GM12878 (cell line): ENCODE data around the gene RND1. TPM values are rescaled to one million over a fixed set of nuclear protein-coding genes. Genes with fewer than 3 reads are reported as not detected.

Experiments
- CBX3 ChIP-seq: fragments of 200-600 bp; sonication (generic); IDR thresholded peaks from 2 replicates; pipeline ENCODE4 v1.6.1; 2016; ENCODE audit warnings: low read depth, borderline replicate concordance
- CHD1 ChIP-seq: IDR thresholded peaks from 2 replicates; pipeline ENCODE4 v1.6.1; 2012; ENCODE audit warnings: low read depth, low read length, improper control_type of control experiment
- EGR1 ChIP-seq, 2 experiments: IDR thresholded peaks; 1 replicate in 1 of 2; 2 replicates in 1 of 2; pipeline ENCODE4 v1.6.1; 2011 to 2012; ENCODE audit warnings: low read depth in 2 of 2, low read length in 2 of 2, borderline replicate concordance in 1 of 2, mild to moderate bottlenecking in 1 of 2, moderate library complexity in 1 of 2
- LARP7 ChIP-seq: fragments of 450-650 bp; IDR thresholded peaks from 2 replicates; pipeline ENCODE4 v1.6.1; 2017; ENCODE audit warnings: mild to moderate bottlenecking
- NFYB ChIP-seq: IDR thresholded peaks from 2 replicates; pipeline ENCODE4 v1.6.1; 2011; ENCODE audit warnings: low read depth, mild to moderate bottlenecking, low read length, improper control_type of control experiment, moderate library complexity; ENCODE audit not compliant: insufficient read depth
- PML ChIP-seq: IDR thresholded peaks from 2 replicates; pipeline ENCODE4 v1.6.1; 2012; ENCODE audit warnings: low read length, inconsistent platforms
- SRF ChIP-seq, 2 experiments: IDR thresholded peaks; 2 replicates each; pipeline ENCODE4 v1.6.1; 2011; ENCODE audit warnings: low read depth in 2 of 2, low read length in 2 of 2, mild to moderate bottlenecking in 1 of 2, moderate library complexity in 1 of 2
- TCF12 ChIP-seq: IDR thresholded peaks from 2 replicates; pipeline ENCODE4 v1.6.1; 2011; ENCODE audit warnings: low read depth, mild to moderate bottlenecking, low read length
- TCF7 ChIP-seq: IDR thresholded peaks from 2 replicates; pipeline ENCODE4 v1.6.1; 2014; ENCODE audit warnings: antibody characterized with exemption, borderline replicate concordance
- YBX1 ChIP-seq: fragments of 450-650 bp; IDR thresholded peaks from 2 replicates; pipeline ENCODE4 v1.6.1; 2016; ENCODE audit warnings: antibody characterized with exemption
- ZBTB11 ChIP-seq: fragments of 450-650 bp; formaldehyde crosslinking; IDR thresholded peaks from 2 replicates; pipeline ENCODE4 v1.5.0; 2022; ENCODE audit warnings: mild to moderate bottlenecking, missing genetic modification characterization
- ZNF217 ChIP-seq: fragments of 450-650 bp; IDR thresholded peaks from 2 replicates; pipeline ENCODE4 v1.6.1; 2017; ENCODE audit warnings: antibody characterized with exemption, mild to moderate bottlenecking
- ZNF622 ChIP-seq: fragments of 450-650 bp; IDR thresholded peaks from 2 replicates; pipeline ENCODE4 v1.6.1; 2017; ENCODE audit warnings: mild to moderate bottlenecking, inconsistent platforms
- polyA plus RNA-seq, 11 experiments: library from polyadenylated mRNA; depleted of rRNA in 4 of 11; unstranded in 6 of 11; stranded (reverse) in 5 of 11; fragments of >200 nt; fragmentation: Nextera tagmentation in 4 of 11; fragmentation: Illumina TruSeq in 1 of 11; extraction: Ambion mirVana in 4 of 11; extraction: Trizol in 1 of 11; gene quantifications; 1 replicate in 1 of 11; 2 replicates in 10 of 11; pipeline versions ENCODE4 v1.2.1 to v1.2.3, GENCODE V29; 2011 to 2016; ENCODE audit warnings: inconsistent platforms in 2 of 11, missing spikeins in 2 of 11, low read depth in 1 of 11
- total RNA-seq, 4 experiments: library from RNA; depleted of rRNA in 3 of 4; stranded (reverse); fragments of >200 nt in 3 of 4; fragmentation: Illumina TruSeq in 1 of 4; extraction: Trizol in 1 of 4; gene quantifications; 2 replicates each; pipeline versions ENCODE4 v1.2.1 to v1.2.3, GENCODE V29; 2013 to 2021
- TF ChIP-seq, protein P1 (sequence below): IDR thresholded peaks from 2 replicates; pipeline ENCODE4 v1.6.1; 2012; ENCODE audit warnings: mild to moderate bottlenecking, low read depth, low read length
- TF ChIP-seq, protein P2 (sequence below): fragments of 450-650 bp; IDR thresholded peaks from 2 replicates; pipeline ENCODE4 v1.6.1; 2016; ENCODE audit warnings: mild to moderate bottlenecking, moderate library complexity, borderline replicate concordance
- TF ChIP-seq, protein P3 (sequence below): fragments of 450-650 bp; IDR thresholded peaks from 2 replicates; pipeline ENCODE4 v1.6.1; 2017; ENCODE audit warnings: mild to moderate bottlenecking, low read depth, inconsistent platforms; ENCODE audit not compliant: poor library complexity, severe bottlenecking

Gene RND1
- total and polyA plus RNA-seq, 10 of the 15 experiments (the other 5 are each of a cell fraction or from before 2014, with no cell fraction given): 0.24 to 5.1 (median 1.5) TPM

- TF ChIP-seq, protein P1, sequence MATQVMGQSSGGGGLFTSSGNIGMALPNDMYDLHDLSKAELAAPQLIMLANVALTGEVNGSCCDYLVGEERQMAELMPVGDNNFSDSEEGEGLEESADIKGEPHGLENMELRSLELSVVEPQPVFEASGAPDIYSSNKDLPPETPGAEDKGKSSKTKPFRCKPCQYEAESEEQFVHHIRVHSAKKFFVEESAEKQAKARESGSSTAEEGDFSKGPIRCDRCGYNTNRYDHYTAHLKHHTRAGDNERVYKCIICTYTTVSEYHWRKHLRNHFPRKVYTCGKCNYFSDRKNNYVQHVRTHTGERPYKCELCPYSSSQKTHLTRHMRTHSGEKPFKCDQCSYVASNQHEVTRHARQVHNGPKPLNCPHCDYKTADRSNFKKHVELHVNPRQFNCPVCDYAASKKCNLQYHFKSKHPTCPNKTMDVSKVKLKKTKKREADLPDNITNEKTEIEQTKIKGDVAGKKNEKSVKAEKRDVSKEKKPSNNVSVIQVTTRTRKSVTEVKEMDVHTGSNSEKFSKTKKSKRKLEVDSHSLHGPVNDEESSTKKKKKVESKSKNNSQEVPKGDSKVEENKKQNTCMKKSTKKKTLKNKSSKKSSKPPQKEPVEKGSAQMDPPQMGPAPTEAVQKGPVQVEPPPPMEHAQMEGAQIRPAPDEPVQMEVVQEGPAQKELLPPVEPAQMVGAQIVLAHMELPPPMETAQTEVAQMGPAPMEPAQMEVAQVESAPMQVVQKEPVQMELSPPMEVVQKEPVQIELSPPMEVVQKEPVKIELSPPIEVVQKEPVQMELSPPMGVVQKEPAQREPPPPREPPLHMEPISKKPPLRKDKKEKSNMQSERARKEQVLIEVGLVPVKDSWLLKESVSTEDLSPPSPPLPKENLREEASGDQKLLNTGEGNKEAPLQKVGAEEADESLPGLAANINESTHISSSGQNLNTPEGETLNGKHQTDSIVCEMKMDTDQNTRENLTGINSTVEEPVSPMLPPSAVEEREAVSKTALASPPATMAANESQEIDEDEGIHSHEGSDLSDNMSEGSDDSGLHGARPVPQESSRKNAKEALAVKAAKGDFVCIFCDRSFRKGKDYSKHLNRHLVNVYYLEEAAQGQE: no peak
- TF ChIP-seq SRF (IDR thresholded peaks at IDR 0.05; ENCODE audit: low read depth in 2 of 2, low read length in 2 of 2): peak in 1 of 2 experiments; percentile 47; a peak in 1 of 4 replicates
- TF ChIP-seq EGR1 (IDR thresholded peaks at IDR 0.05; ENCODE audit: borderline replicate concordance in 1 of 2, low read depth in 2 of 2, low read length in 2 of 2): no peak
- peak; percentile 82 for TF ChIP-seq TCF12
- peak; percentile 41; the same call in 1 of the 2 replicates for TF ChIP-seq CHD1
- no peak for TF ChIP-seq PML
- no peak for TF ChIP-seq TCF7
- TF ChIP-seq, protein P2, sequence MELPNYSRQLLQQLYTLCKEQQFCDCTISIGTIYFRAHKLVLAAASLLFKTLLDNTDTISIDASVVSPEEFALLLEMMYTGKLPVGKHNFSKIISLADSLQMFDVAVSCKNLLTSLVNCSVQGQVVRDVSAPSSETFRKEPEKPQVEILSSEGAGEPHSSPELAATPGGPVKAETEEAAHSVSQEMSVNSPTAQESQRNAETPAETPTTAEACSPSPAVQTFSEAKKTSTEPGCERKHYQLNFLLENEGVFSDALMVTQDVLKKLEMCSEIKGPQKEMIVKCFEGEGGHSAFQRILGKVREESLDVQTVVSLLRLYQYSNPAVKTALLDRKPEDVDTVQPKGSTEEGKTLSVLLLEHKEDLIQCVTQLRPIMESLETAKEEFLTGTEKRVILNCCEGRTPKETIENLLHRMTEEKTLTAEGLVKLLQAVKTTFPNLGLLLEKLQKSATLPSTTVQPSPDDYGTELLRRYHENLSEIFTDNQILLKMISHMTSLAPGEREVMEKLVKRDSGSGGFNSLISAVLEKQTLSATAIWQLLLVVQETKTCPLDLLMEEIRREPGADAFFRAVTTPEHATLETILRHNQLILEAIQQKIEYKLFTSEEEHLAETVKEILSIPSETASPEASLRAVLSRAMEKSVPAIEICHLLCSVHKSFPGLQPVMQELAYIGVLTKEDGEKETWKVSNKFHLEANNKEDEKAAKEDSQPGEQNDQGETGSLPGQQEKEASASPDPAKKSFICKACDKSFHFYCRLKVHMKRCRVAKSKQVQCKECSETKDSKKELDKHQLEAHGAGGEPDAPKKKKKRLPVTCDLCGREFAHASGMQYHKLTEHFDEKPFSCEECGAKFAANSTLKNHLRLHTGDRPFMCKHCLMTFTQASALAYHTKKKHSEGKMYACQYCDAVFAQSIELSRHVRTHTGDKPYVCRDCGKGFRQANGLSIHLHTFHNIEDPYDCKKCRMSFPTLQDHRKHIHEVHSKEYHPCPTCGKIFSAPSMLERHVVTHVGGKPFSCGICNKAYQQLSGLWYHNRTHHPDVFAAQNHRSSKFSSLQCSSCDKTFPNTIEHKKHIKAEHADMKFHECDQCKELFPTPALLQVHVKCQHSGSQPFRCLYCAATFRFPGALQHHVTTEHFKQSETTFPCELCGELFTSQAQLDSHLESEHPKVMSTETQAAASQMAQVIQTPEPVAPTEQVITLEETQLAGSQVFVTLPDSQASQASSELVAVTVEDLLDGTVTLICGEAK: peak; percentile 37; the same call in 1 of the 2 replicates
- TF ChIP-seq LARP7: peak; percentile 82
- no peak for TF ChIP-seq CBX3
- TF ChIP-seq, protein P3, sequence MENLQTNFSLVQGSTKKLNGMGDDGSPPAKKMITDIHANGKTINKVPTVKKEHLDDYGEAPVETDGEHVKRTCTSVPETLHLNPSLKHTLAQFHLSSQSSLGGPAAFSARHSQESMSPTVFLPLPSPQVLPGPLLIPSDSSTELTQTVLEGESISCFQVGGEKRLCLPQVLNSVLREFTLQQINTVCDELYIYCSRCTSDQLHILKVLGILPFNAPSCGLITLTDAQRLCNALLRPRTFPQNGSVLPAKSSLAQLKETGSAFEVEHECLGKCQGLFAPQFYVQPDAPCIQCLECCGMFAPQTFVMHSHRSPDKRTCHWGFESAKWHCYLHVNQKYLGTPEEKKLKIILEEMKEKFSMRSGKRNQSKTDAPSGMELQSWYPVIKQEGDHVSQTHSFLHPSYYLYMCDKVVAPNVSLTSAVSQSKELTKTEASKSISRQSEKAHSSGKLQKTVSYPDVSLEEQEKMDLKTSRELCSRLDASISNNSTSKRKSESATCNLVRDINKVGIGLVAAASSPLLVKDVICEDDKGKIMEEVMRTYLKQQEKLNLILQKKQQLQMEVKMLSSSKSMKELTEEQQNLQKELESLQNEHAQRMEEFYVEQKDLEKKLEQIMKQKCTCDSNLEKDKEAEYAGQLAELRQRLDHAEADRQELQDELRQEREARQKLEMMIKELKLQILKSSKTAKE: no peak
- TF ChIP-seq YBX1: no peak
- no peak for TF ChIP-seq ZNF217
- TF ChIP-seq ZNF622: no peak
- no peak for TF ChIP-seq ZBTB11 (CRISPR knock-in tag)
- no peak for TF ChIP-seq NFYB
Observed at GRCh38 chr12:48814262-48815125, 51.2 kb downstream of the RND1 start (continued).
